ENCODE results near the gene MLH3.

DNA sequence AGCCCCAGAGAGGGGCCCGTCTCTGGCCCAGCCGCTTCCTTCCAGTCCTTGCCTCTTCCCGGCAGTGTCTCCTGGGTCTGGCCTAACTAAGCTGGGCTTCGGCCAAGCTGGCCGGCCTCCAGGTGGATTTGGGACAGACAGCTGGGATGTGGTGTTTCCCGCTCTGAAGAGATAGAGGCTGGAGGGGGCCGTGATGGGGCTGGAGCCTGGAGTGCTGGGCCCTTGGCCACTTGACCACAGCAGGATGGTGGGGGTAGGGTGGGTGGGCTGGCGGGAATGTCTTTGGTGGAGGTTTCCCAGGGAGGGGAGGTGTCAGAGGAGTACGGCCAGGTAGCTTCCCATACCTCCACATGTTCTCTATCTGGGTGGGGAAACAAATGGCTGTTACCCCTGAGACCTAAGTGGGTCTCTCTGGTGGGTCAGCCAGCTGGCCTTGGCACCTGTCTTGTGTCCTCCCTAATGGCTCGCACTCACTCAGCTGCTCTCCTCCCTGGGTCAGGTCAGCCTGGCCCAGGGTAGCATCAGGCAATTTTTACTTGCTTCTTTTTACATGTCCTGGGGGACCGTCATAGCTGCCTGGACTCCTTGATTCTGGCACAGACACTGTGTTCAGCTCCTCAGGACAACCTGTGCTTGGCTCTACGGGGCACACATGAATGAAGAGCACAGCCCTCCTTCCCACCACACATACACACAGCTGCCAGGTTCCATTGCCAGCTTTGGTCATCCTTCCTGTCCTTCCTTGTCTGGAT is 76.0 kb downstream of the MLH3 start:
- TF ChIP-seq, protein P1, sequence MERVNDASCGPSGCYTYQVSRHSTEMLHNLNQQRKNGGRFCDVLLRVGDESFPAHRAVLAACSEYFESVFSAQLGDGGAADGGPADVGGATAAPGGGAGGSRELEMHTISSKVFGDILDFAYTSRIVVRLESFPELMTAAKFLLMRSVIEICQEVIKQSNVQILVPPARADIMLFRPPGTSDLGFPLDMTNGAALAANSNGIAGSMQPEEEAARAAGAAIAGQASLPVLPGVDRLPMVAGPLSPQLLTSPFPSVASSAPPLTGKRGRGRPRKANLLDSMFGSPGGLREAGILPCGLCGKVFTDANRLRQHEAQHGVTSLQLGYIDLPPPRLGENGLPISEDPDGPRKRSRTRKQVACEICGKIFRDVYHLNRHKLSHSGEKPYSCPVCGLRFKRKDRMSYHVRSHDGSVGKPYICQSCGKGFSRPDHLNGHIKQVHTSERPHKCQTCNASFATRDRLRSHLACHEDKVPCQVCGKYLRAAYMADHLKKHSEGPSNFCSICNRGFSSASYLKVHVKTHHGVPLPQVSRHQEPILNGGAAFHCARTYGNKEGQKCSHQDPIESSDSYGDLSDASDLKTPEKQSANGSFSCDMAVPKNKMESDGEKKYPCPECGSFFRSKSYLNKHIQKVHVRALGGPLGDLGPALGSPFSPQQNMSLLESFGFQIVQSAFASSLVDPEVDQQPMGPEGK (CRISPR knock-in tag; IDR thresholded peaks at IDR 0.05; ENCODE audit: borderline replicate concordance), result no peak
- TF ChIP-seq ZNF8 (CRISPR knock-in tag; IDR thresholded peaks at IDR 0.05), result no peak
